ENCODE measurements around the gene GNAQ.

The GNAQ gene

DNA sequence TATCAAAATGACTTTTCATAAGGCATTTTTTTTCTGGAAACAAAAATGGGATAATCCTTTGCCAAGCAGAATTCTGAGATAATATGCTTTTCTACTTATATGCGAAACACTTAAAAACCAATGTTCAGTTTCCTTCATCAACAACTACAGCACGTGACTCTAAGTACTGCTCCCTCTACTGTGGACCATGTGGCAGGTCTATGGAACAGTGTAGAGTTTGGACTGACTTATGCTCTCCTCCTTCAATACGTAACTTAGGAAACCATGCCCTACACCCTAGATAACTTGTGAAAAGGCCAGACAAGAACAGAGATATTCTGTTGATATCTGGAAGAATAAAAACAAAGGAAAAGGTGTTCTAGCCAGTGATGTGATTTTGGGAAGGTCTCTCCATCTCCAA is 272.2 kb downstream of the GNAQ start:
- in situ Hi-C loops (cut with HindIII; ENCODE audit: low pct_ligation_motif_present, low sequenced_read_pairs) = no loop called here
- DNase-seq = no peak
- TF ChIP-seq CTCF (IDR thresholded peaks at IDR 0.05; ENCODE audit: low read depth, low read length, missing control alignments) = no peak

DNA sequence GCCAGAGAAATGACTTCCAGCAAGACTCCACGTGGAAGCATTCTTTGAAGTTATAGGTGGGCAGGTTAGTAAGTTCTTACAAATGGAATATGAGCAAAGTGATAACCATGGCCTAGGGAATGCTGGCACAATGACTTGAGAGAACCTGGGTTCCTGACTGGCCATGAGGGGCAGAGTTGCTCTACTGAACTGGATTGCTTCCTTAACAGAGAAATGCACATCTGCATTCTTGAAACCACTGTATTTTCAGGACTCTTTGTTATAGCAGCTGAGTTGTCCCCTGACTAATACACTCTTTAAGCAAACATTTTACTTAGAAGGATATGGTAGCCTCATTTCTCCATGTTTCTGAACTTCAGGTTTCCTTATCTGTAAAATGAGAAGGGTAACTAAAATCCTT is 275.2 kb downstream of the GNAQ start:
- no peak overlapping the region for H3K27ac ChIP-seq
- H3K36me3 ChIP-seq (replicated peaks) = no peaks in the 10 kb centered on the region
- H3K4me3 ChIP-seq (ENCODE audit: low read depth, low read length) = no peak overlapping the region
- in situ Hi-C loops (cut with HindIII; ENCODE audit: low pct_ligation_motif_present, low sequenced_read_pairs) = no loop called here
- DNase-seq = no peak
- TF ChIP-seq CTCF (IDR thresholded peaks at IDR 0.05; ENCODE audit: low read depth, low read length, missing control alignments) = no peak
- H3K27me3 ChIP-seq (replicated peaks) = no peaks in the 10 kb centered on the region

More for the DNA sequence above, 272.2 kb downstream of the GNAQ start:
- Histone ChIP-seq H3K27me3 (replicated peaks) (no peaks in the 10 kb centered on the region), H3K36me3 (replicated peaks) (no peaks in the 10 kb centered on the region), H3K27ac (no peak overlapping the region), H3K4me3 (ENCODE audit: low read depth, low read length) (no peak overlapping the region)

GRCh38 chr9:77753180-77753579 is 278.4 kb downstream of the GNAQ start:
- no peak for DNase-seq
- no peaks in the 10 kb centered on the region for H3K36me3 ChIP-seq (replicated peaks)
- no peak for TF ChIP-seq CTCF (IDR thresholded peaks at IDR 0.05; ENCODE audit: low read depth, low read length, missing control alignments)
- peak overlapping the region; percentile 37 for H3K27ac ChIP-seq
- H3K27me3 ChIP-seq (replicated peaks) = no peaks in the 10 kb centered on the region
- in situ Hi-C loops (cut with HindIII; ENCODE audit: low pct_ligation_motif_present, low sequenced_read_pairs) = no loop called here
- no peak overlapping the region for H3K4me3 ChIP-seq (ENCODE audit: low read depth, low read length)

DNA sequence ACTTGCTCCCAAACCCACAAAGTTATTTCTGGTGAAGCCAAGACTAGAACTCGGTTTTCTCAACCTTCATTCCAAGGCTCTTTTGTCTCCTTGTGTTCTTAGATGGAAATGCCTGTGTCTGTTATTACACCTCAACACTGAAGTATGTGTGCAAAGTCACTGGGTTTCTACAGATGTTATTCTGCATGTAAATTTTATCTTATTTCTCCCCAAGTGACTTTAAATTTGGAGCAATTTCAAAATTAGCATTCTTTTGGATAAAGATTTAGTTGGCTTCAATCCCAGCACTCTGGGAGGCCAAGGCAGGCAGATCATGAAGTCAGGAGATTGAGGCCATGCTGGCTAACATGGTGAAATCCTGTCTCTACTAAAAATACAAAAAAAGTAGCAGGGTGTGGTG is 279.1 kb downstream of the GNAQ start:
- Histone ChIP-seq H3K4me3 (ENCODE audit: low read depth, low read length) (no peak overlapping the region), H3K27ac (peak overlapping the region; percentile 51), H3K27me3 (replicated peaks) (no peaks in the 10 kb centered on the region), H3K36me3 (replicated peaks) (no peaks in the 10 kb centered on the region)
- in situ Hi-C loops (cut with HindIII; ENCODE audit: low pct_ligation_motif_present, low sequenced_read_pairs) = no loop called here
- DNase-seq = peak; percentile 84
- TF ChIP-seq CTCF (IDR thresholded peaks at IDR 0.05; ENCODE audit: low read depth, low read length, missing control alignments) = no peak

GRCh38 chr9:77751341-77752091 is 280.1 kb downstream of the GNAQ start:
- no peak overlapping the region for H3K4me3 ChIP-seq (ENCODE audit: low read depth, low read length)
- peak; percentile 84 for DNase-seq
- TF ChIP-seq CTCF (IDR thresholded peaks at IDR 0.05; ENCODE audit: low read depth, low read length, missing control alignments) = peak; percentile 68
- no peaks in the 10 kb centered on the region for H3K36me3 ChIP-seq (replicated peaks)
- no peaks in the 10 kb centered on the region for H3K27me3 ChIP-seq (replicated peaks)
- peak overlapping the region; percentile 58 for H3K27ac ChIP-seq
- in situ Hi-C loops (cut with HindIII; ENCODE audit: low pct_ligation_motif_present, low sequenced_read_pairs) = no loop called here

DNA sequence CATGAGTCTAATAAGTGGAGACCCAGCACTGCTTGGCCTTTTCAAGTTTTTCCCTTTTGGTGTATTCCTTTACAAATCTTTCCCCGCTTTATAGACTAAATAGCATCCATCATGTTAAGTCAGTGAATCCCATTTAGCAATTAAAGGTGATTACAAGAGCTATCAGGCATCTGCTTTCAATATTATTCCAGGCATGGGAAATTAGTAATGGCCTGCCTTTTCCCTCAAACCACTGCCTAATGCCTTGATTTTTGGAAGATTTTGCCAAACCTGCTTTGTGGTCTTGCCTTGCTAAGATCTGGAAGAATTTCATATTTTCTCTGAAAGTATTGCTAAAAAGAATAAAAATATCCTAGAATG is 280.6 kb downstream of the GNAQ start:
- Histone ChIP-seq H3K36me3 (replicated peaks) (no peaks in the 10 kb centered on the region), H3K27me3 (replicated peaks) (no peaks in the 10 kb centered on the region), H3K4me3 (ENCODE audit: low read depth, low read length) (no peak overlapping the region), H3K27ac (peak overlapping the region; percentile 58)
- no peak for DNase-seq
- no peak for TF ChIP-seq CTCF (IDR thresholded peaks at IDR 0.05; ENCODE audit: low read depth, low read length, missing control alignments)
- in situ Hi-C loops (cut with HindIII; ENCODE audit: low pct_ligation_motif_present, low sequenced_read_pairs) = no loop called here
